ENCODE results near the gene FRAS1.

DNA sequence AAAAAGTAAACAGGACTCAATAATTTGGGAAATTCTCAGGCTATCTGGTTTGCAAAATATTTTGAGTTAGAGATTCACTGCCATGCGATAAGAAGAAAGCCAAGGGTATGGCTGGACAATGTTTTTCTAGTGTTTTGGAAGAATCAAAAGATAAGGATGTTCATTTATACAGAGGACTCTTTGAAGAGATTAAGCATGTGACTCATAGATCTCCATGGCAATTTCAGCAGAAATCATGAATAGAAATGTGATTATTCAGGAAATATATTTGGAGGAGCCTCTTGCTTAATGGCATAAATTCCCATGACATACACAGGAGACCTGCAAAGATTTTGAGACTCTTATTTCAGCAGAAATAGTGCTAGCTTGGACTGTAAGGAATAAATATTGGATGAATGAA, 16.7 kb upstream of the FRAS1 start:
- no peak for TF ChIP-seq CTCF (IDR thresholded peaks at IDR 0.05)
- TF ChIP-seq POLR2AphosphoS5 (IDR thresholded peaks at IDR 0.05), result no peak
- TF ChIP-seq POLR2A (IDR thresholded peaks at IDR 0.05), result no peak
- TF ChIP-seq EP300 (IDR thresholded peaks at IDR 0.05), result no peak
